Natural killer cell (primary cell): ENCODE data around the gene GNPNAT1. TPM values are rescaled to one million over a fixed set of nuclear protein-coding genes. Genes with fewer than 3 reads are reported as not detected.

Source experiments
- ATAC-seq, 3 donors: fragments of 150-1000 bp in 2 of 3; fragments of 200-7000 bp in 1 of 3; cut with Tn5 transposase; 1 replicate in 1 of 3; 2 replicates in 2 of 3; pipeline ENCODE4 v1.10.0; 2021; ENCODE audit warnings: mild to moderate bottlenecking in 2 of 3, moderate library complexity in 2 of 3
- DNase-seq, 2 donors: peaks; one replicate each; pipeline versions ENCODE4 v3.0.0 to v3.0.0-alpha.2; 2013 to 2021; ENCODE audit warnings: mixed read lengths in 1 of 2
- H3K27ac ChIP-seq: one replicate; pipeline ENCODE4 v1.5.1; 2013; ENCODE audit warnings: mild to moderate bottlenecking, low read length
- H3K27me3 ChIP-seq: one replicate; pipeline ENCODE4 v1.6.1; 2013; ENCODE audit warnings: low read length; ENCODE audit not compliant: control insufficient read depth, insufficient read depth
- H3K36me3 ChIP-seq: one replicate; pipeline ENCODE4 v1.6.1; 2013; ENCODE audit warnings: low read length; ENCODE audit not compliant: control insufficient read depth, insufficient read depth
- H3K4me1 ChIP-seq: one replicate; pipeline ENCODE4 v1.6.1; 2013; ENCODE audit warnings: low read length; ENCODE audit not compliant: control insufficient read depth, insufficient read depth
- H3K4me3 ChIP-seq: one replicate; pipeline ENCODE4 v1.5.1; 2013; ENCODE audit warnings: low read length
- H3K9me3 ChIP-seq: one replicate; pipeline ENCODE4 v1.6.1; 2013; ENCODE audit warnings: low read length; ENCODE audit not compliant: control insufficient read depth, insufficient read depth
- H3K27ac Mint-ChIP-seq, 2 donors: one replicate each; pipeline ENCODE4 v1.8.0; 2022; ENCODE audit warnings: mild to moderate bottlenecking in 2 of 2, mixed read lengths in 2 of 2, moderate library complexity in 1 of 2
- H3K27me3 Mint-ChIP-seq, 2 donors: one replicate each; pipeline ENCODE4 v1.8.0; 2022; ENCODE audit warnings: low read depth in 2 of 2, mixed read lengths in 2 of 2
- H3K36me3 Mint-ChIP-seq: one replicate; pipeline ENCODE4 v1.8.0; 2022; ENCODE audit warnings: mixed read lengths
- H3K4me1 Mint-ChIP-seq, 2 donors: one replicate each; pipeline ENCODE4 v1.8.0; 2022; ENCODE audit warnings: mixed read lengths in 2 of 2
- H3K4me3 Mint-ChIP-seq: one replicate; pipeline ENCODE4 v1.8.0; 2022; ENCODE audit warnings: mild to moderate bottlenecking, moderate library complexity, mixed read lengths
- H3K9me3 Mint-ChIP-seq, 2 donors: one replicate each; pipeline ENCODE4 v1.8.0; 2022; ENCODE audit warnings: mixed read lengths in 2 of 2
- CTCF ChIP-seq: fragments of 200-600 bp; IDR thresholded peaks from one replicate; pipeline ENCODE4 v1.8.0; 2022; ENCODE audit warnings: antibody characterized with exemption
- WGBS: methylation state at CpG from one replicate; pipeline ENCODE4 v1.1.7; 2013; ENCODE audit warnings: missing lambda C conversion rate; ENCODE audit not compliant: insufficient coverage; 5-methylcytosine and 5-hydroxymethylcytosine counted together
- intact Hi-C: fragments of 100-400 bp; cut with micrococcal nuclease; formaldehyde crosslinking; loops from one replicate; pipeline ENCODE4 v1.14.2; 2022
- total RNA-seq, 4 donors: library from RNA; stranded (reverse); fragments of 120-200 nt in 1 of 4; gene quantifications; one replicate each; pipeline versions ENCODE4 v1.2.3 to v1.2.4, GENCODE V29; 2013 to 2022

GNPNAT1 gene
- total RNA-seq, 3 donors from 2014 or later (not counting 1 experiment from before 2014, with no cell fraction given), result 5.6 to 7.5 (median 7.0) TPM

- no peak for TF ChIP-seq CTCF
- H3K4me3 Mint-ChIP-seq, result peak overlapping the region; percentile 94
- H3K9me3 Mint-ChIP-seq, result no peaks in the 10 kb centered on the region
- no peaks in the 10 kb centered on the region for H3K27me3 ChIP-seq
- no peaks in the 10 kb centered on the region for H3K9me3 ChIP-seq
- H3K27ac ChIP-seq, result peak overlapping the region; percentile 65
- H3K4me1 ChIP-seq, result peaks cover 19% of the 10 kb centered on the region
- intact Hi-C loops, result loop anchor here (2.0 to 10.0 kb wide), 4 partner anchors 55 to 362 kb away; partner anchors contain the start of genes DDHD1, GPR137C, PSMC6 and STYX
- WGBS, result 58% methylated on average over 10 of the region's 18 CpGs
- no peaks in the 10 kb centered on the region for H3K36me3 ChIP-seq
- H3K27me3 Mint-ChIP-seq, result no peaks in the 10 kb centered on the region
- DNase-seq, result peak in 1 of 2 donors; percentile 10
- no peak for ATAC-seq
- H3K36me3 Mint-ChIP-seq, result no peaks in the 10 kb centered on the region
- H3K4me3 ChIP-seq, result peak overlapping the region; percentile 73
- H3K27ac Mint-ChIP-seq, result peak overlapping the region; percentile 88
- peaks cover 28 to 34% of the 10 kb centered on the region in 2 donors for H3K4me1 Mint-ChIP-seq
These were observed 1.2 kb downstream of the GNPNAT1 start for GRCh38 chr14:52790011-52790755.

GRCh38 chr14:52789118-52789517 lies 2.3 kb downstream of the GNPNAT1 start:
- no peak overlapping the region for H3K27ac ChIP-seq
- no peak for DNase-seq
- no peaks in the 10 kb centered on the region for H3K36me3 ChIP-seq
- H3K4me1 ChIP-seq, result peaks cover 19% of the 10 kb centered on the region
- intact Hi-C loops, result no loop called here
- 93% methylated on average over 2 of the region's 2 CpGs for WGBS
- Mint-ChIP-seq H3K4me1 (peaks cover 28 to 34% of the 10 kb centered on the region in 2 donors), H3K27me3 (no peaks in the 10 kb centered on the region), H3K9me3 (no peaks in the 10 kb centered on the region), H3K27ac (peak overlapping the region in 1 of 2 donors; percentile 21), H3K36me3 (no peaks in the 10 kb centered on the region), H3K4me3 (peak overlapping the region; percentile 38)
- no peak overlapping the region for H3K4me3 ChIP-seq
- no peaks in the 10 kb centered on the region for H3K9me3 ChIP-seq
- H3K27me3 ChIP-seq, result no peaks in the 10 kb centered on the region
- no peak for ATAC-seq
- no peak for TF ChIP-seq CTCF

GRCh38 chr14:52786887-52787286 lies 4.5 kb downstream of the GNPNAT1 start:
- Histone ChIP-seq H3K9me3 (no peaks in the 10 kb centered on the region), H3K4me1 (peaks cover 15% of the 10 kb centered on the region), H3K36me3 (peaks cover 5% of the 10 kb centered on the region), H3K27me3 (no peaks in the 10 kb centered on the region), H3K27ac (no peak overlapping the region), H3K4me3 (no peak overlapping the region)
- Mint-ChIP-seq H3K36me3 (no peaks in the 10 kb centered on the region), H3K9me3 (no peaks in the 10 kb centered on the region), H3K27ac (no peak overlapping the region), H3K27me3 (no peaks in the 10 kb centered on the region), H3K4me3 (no peak overlapping the region), H3K4me1 (peaks cover 21 to 26% of the 10 kb centered on the region in 2 donors)
- TF ChIP-seq CTCF, result no peak
- ATAC-seq (no peak), DNase-seq (no peak)
- intact Hi-C loops, result no loop called here
